Fibroblast of lung (primary cell): Measurements from ENCODE around the gene SLC26A6.

ENCODE experiments used
- EZH2 ChIP-seq: IDR thresholded peaks from 2 replicates; pipeline ENCODE4 v1.5.1; 2012; ENCODE audit warnings: low read length, control low read depth, mild to moderate bottlenecking; ENCODE audit errors: missing control alignments
- TF ChIP-seq, protein P1 (sequence below), 2 donors: IDR thresholded peaks in 1 of 2; conservative IDR thresholded peaks in 1 of 2; 1 replicate in 1 of 2; 2 replicates in 1 of 2; pipeline ENCODE4 v1.5.1; 2011 to 2012; ENCODE audit warnings: low read length in 2 of 2, control low read depth in 1 of 2, inconsistent platforms in 1 of 2, low read depth in 1 of 2, mild to moderate bottlenecking in 1 of 2

- TF ChIP-seq EZH2: no peak
- TF ChIP-seq, protein P1, sequence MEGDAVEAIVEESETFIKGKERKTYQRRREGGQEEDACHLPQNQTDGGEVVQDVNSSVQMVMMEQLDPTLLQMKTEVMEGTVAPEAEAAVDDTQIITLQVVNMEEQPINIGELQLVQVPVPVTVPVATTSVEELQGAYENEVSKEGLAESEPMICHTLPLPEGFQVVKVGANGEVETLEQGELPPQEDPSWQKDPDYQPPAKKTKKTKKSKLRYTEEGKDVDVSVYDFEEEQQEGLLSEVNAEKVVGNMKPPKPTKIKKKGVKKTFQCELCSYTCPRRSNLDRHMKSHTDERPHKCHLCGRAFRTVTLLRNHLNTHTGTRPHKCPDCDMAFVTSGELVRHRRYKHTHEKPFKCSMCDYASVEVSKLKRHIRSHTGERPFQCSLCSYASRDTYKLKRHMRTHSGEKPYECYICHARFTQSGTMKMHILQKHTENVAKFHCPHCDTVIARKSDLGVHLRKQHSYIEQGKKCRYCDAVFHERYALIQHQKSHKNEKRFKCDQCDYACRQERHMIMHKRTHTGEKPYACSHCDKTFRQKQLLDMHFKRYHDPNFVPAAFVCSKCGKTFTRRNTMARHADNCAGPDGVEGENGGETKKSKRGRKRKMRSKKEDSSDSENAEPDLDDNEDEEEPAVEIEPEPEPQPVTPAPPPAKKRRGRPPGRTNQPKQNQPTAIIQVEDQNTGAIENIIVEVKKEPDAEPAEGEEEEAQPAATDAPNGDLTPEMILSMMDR (conservative IDR thresholded peaks at IDR 0.05 in 1 of 2, IDR thresholded peaks at IDR 0.05 in 1 of 2; ENCODE audit: low read depth in 1 of 2, low read length in 2 of 2): no peak
Observed at GRCh38 chr3:48591886-48592518, 43.3 kb downstream of the SLC26A6 start.
